SK-N-SH treated with all-trans-retinoic acid at 6 μM for 48 hours (cell line): ENCODE results near the gene ATPAF2.

Experiments used
- ATAC-seq: fragments of 200-7000 bp; cut with Tn5 transposase; 3 replicates; pipeline ENCODE4 v1.9.1; 2020; ENCODE audit warnings: mild to moderate bottlenecking, moderate library complexity
- ARNTL ChIP-seq: fragments of 450-650 bp; formaldehyde crosslinking; IDR thresholded peaks from 2 replicates; pipeline ENCODE4 v1.5.0; 2020; ENCODE audit warnings: low read depth, mild to moderate bottlenecking, moderate library complexity, borderline replicate concordance
- BACH2 ChIP-seq: fragments of 250-450 bp; sonication (Bioruptor Pico); IDR thresholded peaks from 2 replicates; pipeline ENCODE4 v1.9.0; 2021; ENCODE audit warnings: mild to moderate bottlenecking, borderline replicate concordance
- CSDC2 ChIP-seq: fragments of 250-450 bp; sonication (Bioruptor Pico); IDR thresholded peaks from 2 replicates; pipeline ENCODE4 v1.5.0; 2020; ENCODE audit warnings: mild to moderate bottlenecking, moderate library complexity
- CSRNP3 ChIP-seq: fragments of 250-450 bp; sonication (Bioruptor Pico); IDR thresholded peaks from 2 replicates; pipeline ENCODE4 v1.5.1; 2021; ENCODE audit warnings: mild to moderate bottlenecking, moderate library complexity
- ESRRG ChIP-seq: fragments of 250-450 bp; sonication (Bioruptor Pico); IDR thresholded peaks from 2 replicates; pipeline ENCODE4 v1.6.1; 2021; ENCODE audit warnings: mild to moderate bottlenecking
- GLIS3 ChIP-seq: fragments of 250-450 bp; sonication (Bioruptor Pico); IDR thresholded peaks from 2 replicates; pipeline ENCODE4 v1.5.0; 2020; ENCODE audit warnings: mild to moderate bottlenecking, moderate library complexity
- ISL1 ChIP-seq: fragments of 250-450 bp; sonication (Bioruptor Pico); IDR thresholded peaks from 2 replicates; pipeline ENCODE4 v2.1.2; 2022; ENCODE audit warnings: mild to moderate bottlenecking, moderate library complexity
- OSR1 ChIP-seq: fragments of 250-450 bp; sonication (Bioruptor Pico); IDR thresholded peaks from 2 replicates; pipeline ENCODE4 v1.8.0; 2022; ENCODE audit warnings: moderate library complexity, mild to moderate bottlenecking, inconsistent platforms
- POU6F1 ChIP-seq: fragments of 250-450 bp; sonication (Bioruptor Pico); IDR thresholded peaks from 2 replicates; pipeline ENCODE4 v1.8.0; 2021; ENCODE audit warnings: low read depth, mild to moderate bottlenecking, moderate library complexity, borderline replicate concordance
- PPARA ChIP-seq: fragments of 250-450 bp; sonication (Bioruptor Pico); IDR thresholded peaks from 2 replicates; pipeline ENCODE4 v1.5.0; 2020; ENCODE audit warnings: mild to moderate bottlenecking, borderline replicate concordance
- RARB ChIP-seq: fragments of 250-450 bp; sonication (Bioruptor Pico); IDR thresholded peaks from 2 replicates; pipeline ENCODE4 v1.8.0; 2021; ENCODE audit warnings: mild to moderate bottlenecking, moderate library complexity
- TCF4 ChIP-seq: fragments of 250-450 bp; sonication (Bioruptor Pico); IDR thresholded peaks from 2 replicates; pipeline ENCODE4 v1.8.0; 2021; ENCODE audit warnings: mild to moderate bottlenecking, moderate library complexity, borderline replicate concordance
- TOX ChIP-seq: fragments of 250-450 bp; sonication (Bioruptor Pico); IDR thresholded peaks from 2 replicates; pipeline ENCODE4 v1.8.0; 2021; ENCODE audit warnings: mild to moderate bottlenecking, moderate library complexity, borderline replicate concordance
- ZC3H10 ChIP-seq: fragments of 250-450 bp; sonication (Bioruptor Pico); IDR thresholded peaks from 2 replicates; pipeline ENCODE4 v1.5.1; 2021; ENCODE audit warnings: mild to moderate bottlenecking, moderate library complexity
- ZFP3 ChIP-seq: fragments of 250-450 bp; sonication (Bioruptor Pico); IDR thresholded peaks from 2 replicates; pipeline ENCODE4 v1.5.0; 2020; ENCODE audit warnings: mild to moderate bottlenecking, moderate library complexity
- ZNF565 ChIP-seq: fragments of 450-650 bp; formaldehyde crosslinking; conservative IDR thresholded peaks from 2 replicates; pipeline ENCODE4 v1.5.0; 2020; ENCODE audit warnings: low read depth, mild to moderate bottlenecking, moderate library complexity
- ZNF70 ChIP-seq: fragments of 450-650 bp; formaldehyde crosslinking; IDR thresholded peaks from 2 replicates; pipeline ENCODE4 v1.5.0; 2020; ENCODE audit warnings: mild to moderate bottlenecking, moderate library complexity
- TF ChIP-seq, protein P1 (sequence below): fragments of 250-450 bp; sonication (Bioruptor Pico); IDR thresholded peaks from 2 replicates; pipeline ENCODE4 v1.8.0; 2020; ENCODE audit warnings: mild to moderate bottlenecking, moderate library complexity, borderline replicate concordance
- TF ChIP-seq, protein P2 (sequence below): fragments of 250-450 bp; sonication (Bioruptor Pico); IDR thresholded peaks from 2 replicates; pipeline ENCODE4 v1.5.1; 2020; ENCODE audit warnings: low read depth, mild to moderate bottlenecking, moderate library complexity

Gene ATPAF2

DNA sequence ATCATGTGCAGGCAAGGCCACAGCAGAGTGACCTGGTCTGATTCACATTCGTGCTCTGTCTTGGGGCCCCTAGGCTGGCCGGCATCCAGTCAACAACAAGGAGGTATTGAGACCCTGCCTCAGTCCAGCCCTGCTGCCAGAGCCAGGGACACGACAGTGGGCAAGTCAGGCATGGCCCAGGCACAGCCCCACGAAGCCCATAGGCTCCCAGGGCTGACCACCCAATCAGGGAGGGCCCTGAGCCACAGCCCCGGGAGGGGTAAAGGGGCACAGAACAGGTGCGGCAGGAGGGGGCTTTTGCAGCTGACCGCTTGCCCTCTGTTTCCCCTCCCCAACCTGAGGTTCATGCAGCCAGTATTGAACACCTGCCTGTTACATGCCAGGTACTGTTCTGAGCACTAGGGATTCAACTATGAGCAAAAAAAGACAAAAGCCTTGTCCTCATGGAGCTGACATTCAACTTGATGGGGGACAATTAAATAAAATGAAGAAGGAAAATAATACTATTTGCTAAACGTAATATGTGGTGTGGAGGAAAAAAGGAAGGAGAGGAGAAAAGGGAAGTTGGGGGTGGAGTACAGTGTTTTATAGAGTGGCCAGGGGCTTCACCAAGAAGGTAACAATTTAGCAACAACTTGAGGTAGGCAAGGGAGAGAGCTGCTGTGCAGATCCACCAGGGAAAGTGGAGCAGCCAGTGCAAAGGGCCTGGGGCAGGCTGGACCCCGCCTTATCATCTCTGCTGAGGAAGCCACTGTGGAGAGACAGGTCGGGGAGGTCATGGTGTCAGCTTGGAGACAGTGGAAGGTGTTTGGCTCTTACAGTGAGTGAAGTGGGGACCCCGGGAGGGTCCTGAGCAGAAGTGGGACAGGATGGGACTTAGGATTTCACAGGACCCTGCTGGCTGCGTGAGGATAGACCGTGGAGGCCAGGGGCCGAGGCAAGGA is 60.2 kb downstream of the ATPAF2 start (continued):
- TF ChIP-seq, protein P1, sequence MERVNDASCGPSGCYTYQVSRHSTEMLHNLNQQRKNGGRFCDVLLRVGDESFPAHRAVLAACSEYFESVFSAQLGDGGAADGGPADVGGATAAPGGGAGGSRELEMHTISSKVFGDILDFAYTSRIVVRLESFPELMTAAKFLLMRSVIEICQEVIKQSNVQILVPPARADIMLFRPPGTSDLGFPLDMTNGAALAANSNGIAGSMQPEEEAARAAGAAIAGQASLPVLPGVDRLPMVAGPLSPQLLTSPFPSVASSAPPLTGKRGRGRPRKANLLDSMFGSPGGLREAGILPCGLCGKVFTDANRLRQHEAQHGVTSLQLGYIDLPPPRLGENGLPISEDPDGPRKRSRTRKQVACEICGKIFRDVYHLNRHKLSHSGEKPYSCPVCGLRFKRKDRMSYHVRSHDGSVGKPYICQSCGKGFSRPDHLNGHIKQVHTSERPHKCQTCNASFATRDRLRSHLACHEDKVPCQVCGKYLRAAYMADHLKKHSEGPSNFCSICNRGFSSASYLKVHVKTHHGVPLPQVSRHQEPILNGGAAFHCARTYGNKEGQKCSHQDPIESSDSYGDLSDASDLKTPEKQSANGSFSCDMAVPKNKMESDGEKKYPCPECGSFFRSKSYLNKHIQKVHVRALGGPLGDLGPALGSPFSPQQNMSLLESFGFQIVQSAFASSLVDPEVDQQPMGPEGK: no peak
- no peak for TF ChIP-seq RARB
- TF ChIP-seq, all 23 proteins: peak for 0

GRCh38 chr17:17976931-17977570 is 61.9 kb downstream of the ATPAF2 start:
- no peak for ATAC-seq
- TF ChIP-seq ZC3H10 (CRISPR knock-in tag) (no peak), ISL1 (no peak), BACH2 (CRISPR knock-in tag) (no peak), POU6F1 (CRISPR knock-in tag) (no peak), GLIS3 (no peak), RARB (no peak), ARNTL (CRISPR knock-in tag) (no peak), CSDC2 (CRISPR knock-in tag) (no peak), PPARA (no peak), ESRRG (CRISPR knock-in tag) (no peak), ZNF565 (no peak), OSR1 (CRISPR knock-in tag) (no peak)
- TF ChIP-seq, protein P2, sequence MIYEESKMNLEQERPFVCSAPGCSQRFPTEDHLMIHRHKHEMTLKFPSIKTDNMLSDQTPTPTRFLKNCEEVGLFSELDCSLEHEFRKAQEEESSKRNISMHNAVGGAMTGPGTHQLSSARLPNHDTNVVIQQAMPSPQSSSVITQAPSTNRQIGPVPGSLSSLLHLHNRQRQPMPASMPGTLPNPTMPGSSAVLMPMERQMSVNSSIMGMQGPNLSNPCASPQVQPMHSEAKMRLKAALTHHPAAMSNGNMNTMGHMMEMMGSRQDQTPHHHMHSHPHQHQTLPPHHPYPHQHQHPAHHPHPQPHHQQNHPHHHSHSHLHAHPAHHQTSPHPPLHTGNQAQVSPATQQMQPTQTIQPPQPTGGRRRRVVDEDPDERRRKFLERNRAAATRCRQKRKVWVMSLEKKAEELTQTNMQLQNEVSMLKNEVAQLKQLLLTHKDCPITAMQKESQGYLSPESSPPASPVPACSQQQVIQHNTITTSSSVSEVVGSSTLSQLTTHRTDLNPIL (CRISPR knock-in tag): no peak

DNA sequence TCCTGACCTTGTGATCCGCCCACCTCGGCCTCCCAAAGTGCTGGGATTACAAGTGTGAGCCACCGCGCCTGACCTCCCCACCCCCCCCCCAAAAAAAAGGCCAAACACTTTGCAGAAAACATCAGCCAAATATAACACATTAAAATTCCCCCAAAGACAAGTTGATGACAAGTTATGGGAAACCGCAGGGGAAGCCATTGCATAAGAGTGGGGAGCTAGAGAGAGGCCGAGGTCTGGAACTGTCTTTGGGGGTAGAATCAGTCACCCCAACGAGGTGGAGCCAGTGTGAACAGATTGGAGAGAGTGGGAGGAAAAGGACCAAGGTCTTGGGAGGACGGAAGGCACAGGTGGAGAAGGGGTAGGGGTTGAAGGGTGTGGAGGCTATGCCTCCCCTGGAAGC is 63.5 kb downstream of the ATPAF2 start:
- no peak for ATAC-seq
- TF ChIP-seq CSRNP3 (CRISPR knock-in tag) (no peak), PPARA (no peak), ESRRG (CRISPR knock-in tag) (no peak), ZFP3 (no peak), CSDC2 (CRISPR knock-in tag) (no peak), TCF4 (CRISPR knock-in tag) (no peak), ZNF565 (no peak), GLIS3 (no peak), POU6F1 (CRISPR knock-in tag) (no peak), ISL1 (no peak), ZNF70 (no peak), TOX (CRISPR knock-in tag) (no peak), ARNTL (CRISPR knock-in tag) (no peak), BACH2 (CRISPR knock-in tag) (no peak), OSR1 (CRISPR knock-in tag) (no peak)
- TF ChIP-seq, protein P1: no peak
- TF ChIP-seq, protein P2 (CRISPR knock-in tag): no peak
